Measurements from ENCODE around the gene SUMO3. TPM values are rescaled to one million over a fixed set of nuclear protein-coding genes. Genes with fewer than 3 reads are reported as not detected.

The SUMO3 gene
- 10 to 100 TPM; 81.7 to 85.3 TPM for total RNA-seq
- 88.1 TPM for polyA plus RNA-seq

DNA sequence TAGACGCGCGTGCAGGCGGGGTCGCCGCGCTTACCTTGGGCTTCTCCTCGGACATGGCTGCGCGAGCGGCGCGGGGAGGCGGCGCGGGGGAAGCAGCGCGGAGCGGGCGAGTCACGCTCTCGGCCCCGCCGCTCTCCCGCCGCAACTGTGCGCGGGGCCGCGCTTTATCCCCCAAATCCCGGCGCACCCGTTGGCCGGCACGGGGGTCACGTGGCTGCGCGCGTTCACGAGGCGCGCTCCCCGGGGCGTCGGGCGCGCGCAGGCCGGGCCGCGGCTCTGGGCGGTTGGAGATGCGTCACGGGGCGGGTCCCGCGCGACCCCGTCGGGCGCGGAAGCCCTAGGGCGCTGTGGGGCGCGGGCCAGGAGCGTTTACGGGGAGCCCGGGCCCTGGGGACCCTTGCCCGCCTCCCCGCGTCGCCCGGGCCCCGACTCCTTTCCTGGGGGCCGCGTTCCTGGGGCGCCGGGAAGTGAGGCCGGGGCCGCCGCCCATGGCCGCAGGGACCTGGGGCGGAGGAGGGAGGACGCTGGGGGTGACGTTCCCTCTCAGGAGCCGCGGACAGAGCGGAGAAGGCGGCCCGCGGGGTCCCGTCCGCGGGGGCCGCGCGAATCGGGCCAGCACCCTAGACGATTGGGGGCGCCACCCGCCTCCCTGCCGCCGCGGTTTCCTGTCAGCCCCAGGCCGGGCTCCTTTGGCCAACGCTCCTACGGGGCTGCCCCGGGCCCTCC lies at the start of gene SUMO3:
SUMO3 (minus strand) TSS at position 149 of the 726 bp plus-strand sequence; CDS start at position 55, 94 bp downstream.
- Histone ChIP-seq H3K27ac (ENCODE audit: low read depth, low read length) (peak within 1 kb of the TSS; percentile 80), H3K9me3 (ENCODE audit: low read length) (no peaks in the 10 kb centered on the region), H3K4me3 (ENCODE audit: low read length) (peak within 1 kb of the TSS; percentile 62), H3K27me3 (ENCODE audit: insufficient read depth, low read length, poor library complexity, severe bottlenecking) (no peaks in the 10 kb centered on the region), H3K36me3 (ENCODE audit: insufficient read depth, low read length) (no peaks in the 10 kb centered on the region), H3K4me1 (ENCODE audit: insufficient read depth, low read length) (peaks cover 11% of the 10 kb centered on the region)
- Mint-ChIP-seq H3K4me3 (peak within 1 kb of the TSS; percentile 62 to 85 (median 70)), H3K4me1 (peaks cover 7 to 19% (median 9%) of the 10 kb centered on the region in 3 donors), H3K27ac (peak within 1 kb of the TSS in 6 of 8 donors; percentile 26 to 84 (median 62)), H3K27me3 (no peaks in the 10 kb centered on the region), H3K36me3 (peaks cover 0 to 8% (median 0%) of the 10 kb centered on the region in 3 donors), H3K9me3 (peaks cover 7 to 21% (median 12%) of the 10 kb centered on the region in 5 donors)
- DNase-seq: peak; percentile 75 to 92 (median 90)
- CTCF ChIA-PET: no interaction called here
- POLR2A ChIA-PET: interaction anchor here (0.5 to 1.6 kb wide), 9 partner anchors 17 to 406 kb away, joined by 3 to 25 read pairs (median 3); partner anchors contain the start of genes ITGB2, PTTG1IP and UBE2G2

DNA sequence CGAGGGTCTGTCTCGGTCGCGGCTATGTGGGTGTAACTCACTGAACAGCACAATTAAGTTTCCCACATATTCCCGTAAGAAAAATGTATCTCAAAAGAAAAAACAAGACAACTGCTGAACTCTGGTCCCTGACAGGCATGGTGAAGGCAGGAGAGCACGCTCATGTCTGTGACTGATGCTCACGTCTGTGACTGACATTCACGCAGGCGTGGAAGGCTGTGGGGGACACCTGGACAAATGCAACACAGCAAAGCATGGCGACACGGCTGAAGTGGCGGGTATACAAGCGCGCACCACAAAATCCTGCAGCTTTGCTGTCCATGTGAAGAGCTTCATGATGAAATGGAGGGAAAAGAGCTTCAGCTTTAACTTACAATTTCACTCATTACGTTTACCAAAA lies 49.6 kb upstream of the SUMO3 start:
- peaks cover 16% of the 10 kb centered on the region for H3K36me3 ChIP-seq (ENCODE audit: insufficient read depth, low read length)
- Mint-ChIP-seq H3K4me3 (peak overlapping the region in 6 of 7 donors; percentile 33 to 82 (median 65)), H3K9me3 (no peaks in the 10 kb centered on the region), H3K27me3 (no peaks in the 10 kb centered on the region), H3K4me1 (peaks cover 79 to 93% (median 82%) of the 10 kb centered on the region in 3 donors), H3K27ac (peak overlapping the region in 6 of 8 donors; percentile 47 to 98 (median 93)), H3K36me3 (peaks cover 0 to 56% (median 6%) of the 10 kb centered on the region in 3 donors)
- H3K4me3 ChIP-seq (ENCODE audit: low read length): no peak overlapping the region
- H3K27me3 ChIP-seq (ENCODE audit: insufficient read depth, low read length, poor library complexity, severe bottlenecking): no peaks in the 10 kb centered on the region
- CTCF ChIA-PET: no interaction called here
- H3K27ac ChIP-seq (ENCODE audit: low read depth, low read length): no peak overlapping the region
- POLR2A ChIA-PET: no interaction called here
- no peaks in the 10 kb centered on the region for H3K9me3 ChIP-seq (ENCODE audit: low read length)
- DNase-seq: no peak
- peaks cover 75% of the 10 kb centered on the region for H3K4me1 ChIP-seq (ENCODE audit: insufficient read depth, low read length)

DNA sequence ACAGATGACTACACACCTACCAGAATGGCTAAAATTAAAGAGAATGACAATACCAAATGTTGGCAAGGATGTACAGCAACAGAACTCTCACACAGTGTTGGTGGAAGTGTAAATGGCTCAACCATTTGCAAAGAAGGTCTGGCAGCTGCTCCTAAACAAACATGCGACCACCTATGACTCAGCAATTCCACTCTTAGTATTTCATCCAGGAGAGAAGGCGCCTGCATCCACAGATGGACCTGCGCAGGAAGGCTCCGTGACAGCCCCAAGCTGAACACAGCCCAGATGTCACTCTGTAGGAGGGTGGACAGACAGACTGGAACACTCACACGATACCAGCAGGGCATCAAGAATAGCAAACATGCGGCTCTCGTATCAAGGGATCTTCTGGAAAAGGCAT lies 48.9 kb upstream of the SUMO3 start:
- H3K9me3 Mint-ChIP-seq: no peaks in the 10 kb centered on the region
- H3K4me3 ChIP-seq (ENCODE audit: low read length): no peak overlapping the region
- POLR2A ChIA-PET: no interaction called here

GRCh38 chr21:44865561-44866280 lies 47.9 kb upstream of the SUMO3 start:
- Histone ChIP-seq H3K27ac (ENCODE audit: low read depth, low read length) (no peak overlapping the region), H3K36me3 (ENCODE audit: insufficient read depth, low read length) (peaks cover 22% of the 10 kb centered on the region), H3K9me3 (ENCODE audit: low read length) (no peaks in the 10 kb centered on the region), H3K4me1 (ENCODE audit: insufficient read depth, low read length) (peaks cover 58% of the 10 kb centered on the region), H3K27me3 (ENCODE audit: insufficient read depth, low read length, poor library complexity, severe bottlenecking) (no peaks in the 10 kb centered on the region), H3K4me3 (ENCODE audit: low read length) (peak overlapping the region; percentile 37)
- peak overlapping the region in 5 of 7 donors; percentile 43 to 68 (median 60) for H3K4me3 Mint-ChIP-seq
- peaks cover 0 to 64% (median 9%) of the 10 kb centered on the region in 3 donors for H3K36me3 Mint-ChIP-seq
- DNase-seq: no peak
- no peaks in the 10 kb centered on the region for H3K9me3 Mint-ChIP-seq
- H3K4me1 Mint-ChIP-seq: peaks cover 75 to 88% (median 77%) of the 10 kb centered on the region in 3 donors
- ChIA-PET CTCF (no interaction called here), POLR2A (no interaction called here)
- H3K27ac Mint-ChIP-seq: peak overlapping the region; percentile 31 to 87 (median 80)
- no peaks in the 10 kb centered on the region for H3K27me3 Mint-ChIP-seq

More for the DNA sequence above, 48.9 kb upstream of the SUMO3 start:
- H3K27ac ChIP-seq (ENCODE audit: low read depth, low read length): no peak overlapping the region
- Mint-ChIP-seq H3K27me3 (no peaks in the 10 kb centered on the region), H3K27ac (peak overlapping the region in 7 of 8 donors; percentile 29 to 98 (median 85)), H3K4me1 (peaks cover 75 to 89% (median 78%) of the 10 kb centered on the region in 3 donors), H3K4me3 (peak overlapping the region in 4 of 7 donors; percentile 20 to 50 (median 28)), H3K36me3 (peaks cover 0 to 56% (median 6%) of the 10 kb centered on the region in 3 donors)
- DNase-seq: no peak
- no peaks in the 10 kb centered on the region for H3K27me3 ChIP-seq (ENCODE audit: insufficient read depth, low read length, poor library complexity, severe bottlenecking)
- H3K9me3 ChIP-seq (ENCODE audit: low read length): no peaks in the 10 kb centered on the region
- CTCF ChIA-PET: interaction anchor here (1.0 kb wide), 1 partner anchor 83 kb away, joined by 3 read pairs; no protein-coding TSS in a partner anchor
- H3K36me3 ChIP-seq (ENCODE audit: insufficient read depth, low read length): peaks cover 20% of the 10 kb centered on the region
- H3K4me1 ChIP-seq (ENCODE audit: insufficient read depth, low read length): peaks cover 68% of the 10 kb centered on the region

GRCh38 chr21:44862869-44863685 lies 45.2 kb upstream of the SUMO3 start:
- Mint-ChIP-seq H3K27ac (peak overlapping the region in 4 of 8 donors; percentile 30 to 79 (median 46)), H3K36me3 (peaks cover 0 to 85% (median 9%) of the 10 kb centered on the region in 3 donors), H3K27me3 (no peaks in the 10 kb centered on the region), H3K4me3 (no peak overlapping the region), H3K4me1 (peaks cover 50 to 74% (median 52%) of the 10 kb centered on the region in 3 donors), H3K9me3 (no peaks in the 10 kb centered on the region)
- H3K9me3 ChIP-seq (ENCODE audit: low read length): no peaks in the 10 kb centered on the region
- no peak overlapping the region for H3K4me3 ChIP-seq (ENCODE audit: low read length)
- H3K36me3 ChIP-seq (ENCODE audit: insufficient read depth, low read length): peaks cover 37% of the 10 kb centered on the region
- ChIA-PET CTCF (no interaction called here), POLR2A (no interaction called here)
- no peak for DNase-seq
- peaks cover 32% of the 10 kb centered on the region for H3K4me1 ChIP-seq (ENCODE audit: insufficient read depth, low read length)
- no peaks in the 10 kb centered on the region for H3K27me3 ChIP-seq (ENCODE audit: insufficient read depth, low read length, poor library complexity, severe bottlenecking)
- H3K27ac ChIP-seq (ENCODE audit: low read depth, low read length): no peak overlapping the region

DNA sequence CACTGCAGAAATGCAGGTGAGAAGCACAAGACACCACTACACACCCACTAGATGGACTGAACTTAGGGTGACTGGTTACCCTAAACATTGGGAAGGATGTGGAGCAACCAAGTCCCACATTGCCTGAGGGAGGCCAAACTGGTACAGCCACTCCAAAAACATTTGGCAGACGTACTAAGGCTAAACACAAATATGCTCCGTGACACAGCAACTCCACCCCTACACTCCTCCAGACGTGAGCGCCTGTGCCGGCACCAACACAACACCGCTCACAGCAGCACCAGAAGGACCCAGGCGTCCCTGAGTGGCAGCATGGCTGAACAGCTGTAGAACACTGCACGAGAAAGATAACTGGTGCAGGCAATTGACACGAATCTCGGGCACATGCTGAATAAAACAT lies 40.9 kb upstream of the SUMO3 start:
- ChIA-PET CTCF (no interaction called here), POLR2A (no interaction called here)
- H3K27me3 Mint-ChIP-seq: no peaks in the 10 kb centered on the region
- no peaks in the 10 kb centered on the region for H3K9me3 Mint-ChIP-seq
- Histone ChIP-seq H3K9me3 (ENCODE audit: low read length) (no peaks in the 10 kb centered on the region), H3K27me3 (ENCODE audit: insufficient read depth, low read length, poor library complexity, severe bottlenecking) (no peaks in the 10 kb centered on the region), H3K36me3 (ENCODE audit: insufficient read depth, low read length) (peaks cover 38% of the 10 kb centered on the region), H3K4me1 (ENCODE audit: insufficient read depth, low read length) (peaks cover 16% of the 10 kb centered on the region), H3K4me3 (ENCODE audit: low read length) (no peak overlapping the region), H3K27ac (ENCODE audit: low read depth, low read length) (no peak overlapping the region)
- no peak for DNase-seq
- H3K4me3 Mint-ChIP-seq: no peak overlapping the region
- peaks cover 34 to 37% (median 37%) of the 10 kb centered on the region in 3 donors for H3K4me1 Mint-ChIP-seq
- H3K27ac Mint-ChIP-seq: peak overlapping the region in 1 of 8 donors; percentile 5
- peaks cover 0 to 88% (median 15%) of the 10 kb centered on the region in 3 donors for H3K36me3 Mint-ChIP-seq

DNA sequence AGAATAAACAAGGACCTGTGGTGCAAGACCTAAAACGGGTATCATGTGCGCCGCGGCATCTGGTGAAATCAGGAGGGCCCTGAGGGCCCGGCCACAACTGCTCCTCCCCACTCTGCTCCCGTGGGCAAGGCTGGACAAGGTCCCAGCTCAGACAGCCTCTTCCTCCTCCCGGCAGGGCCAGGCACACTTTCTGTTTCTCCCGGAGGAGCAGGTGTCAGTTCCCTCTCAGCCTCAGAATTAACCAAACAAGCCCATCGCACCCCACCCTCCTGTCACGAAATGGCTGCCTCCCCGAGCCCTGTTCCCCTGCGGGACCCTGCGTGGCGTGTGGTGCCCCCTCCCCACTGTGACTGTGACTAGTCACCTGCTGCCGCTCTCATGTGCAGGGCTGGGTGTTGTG lies 40.4 kb upstream of the SUMO3 start:
- ChIA-PET CTCF (no interaction called here), POLR2A (no interaction called here)
- no peak for DNase-seq
- Mint-ChIP-seq H3K27me3 (no peaks in the 10 kb centered on the region), H3K4me1 (peaks cover 32 to 37% (median 34%) of the 10 kb centered on the region in 3 donors), H3K9me3 (no peaks in the 10 kb centered on the region), H3K4me3 (no peak overlapping the region), H3K36me3 (peaks cover 0 to 88% (median 15%) of the 10 kb centered on the region in 3 donors), H3K27ac (no peak overlapping the region)
- Histone ChIP-seq H3K9me3 (ENCODE audit: low read length) (no peaks in the 10 kb centered on the region), H3K27ac (ENCODE audit: low read depth, low read length) (no peak overlapping the region), H3K27me3 (ENCODE audit: insufficient read depth, low read length, poor library complexity, severe bottlenecking) (no peaks in the 10 kb centered on the region), H3K4me1 (ENCODE audit: insufficient read depth, low read length) (peaks cover 21% of the 10 kb centered on the region), H3K4me3 (ENCODE audit: low read length) (no peak overlapping the region), H3K36me3 (ENCODE audit: insufficient read depth, low read length) (peaks cover 33% of the 10 kb centered on the region)
